WTC11 (cell line): Measurements from ENCODE around the gene XRCC1. TPM values are rescaled to one million over a fixed set of nuclear protein-coding genes. Genes with fewer than 3 reads are reported as not detected.

Experiments
- ATAC-seq: fragments of 200-7000 bp; cut with Tn5 transposase; 2 replicates; pipeline ENCODE4 v1.10.0; 2021; ENCODE audit warnings: mild to moderate bottlenecking, moderate library complexity
- Bru-seq: library from RNA; stranded (reverse); fragments of 400-500 nt; gene quantifications from one replicate; lab custom pipeline; 2021; lab: Mats Ljungman, UMichigan
- CTCF ChIA-PET: fragments of 300-600 bp; sonication (Branson Sonifier 250); formaldehyde crosslinking; loops from one replicate; lab custom pipeline; 2021; ENCODE audit warnings: antibody characterized with exemption; lab: Charles Lee
- POLR2A ChIA-PET: fragments of 350-600 bp; sonication (Branson Sonifier 250); formaldehyde crosslinking; loops from one replicate; lab custom pipeline; 2021; ENCODE audit warnings: antibody characterized with exemption; lab: Charles Lee
- DNase-seq: peaks from one replicate; pipeline ENCODE4 v3.0.0; 2021; ENCODE audit warnings: low spot score
- H3K27ac Mint-ChIP-seq: 2 replicates; pipeline ENCODE4 v1.8.0; 2021; ENCODE audit warnings: mixed read lengths
- H3K27me3 Mint-ChIP-seq: 2 replicates; pipeline ENCODE4 v1.8.0; 2021; ENCODE audit warnings: low read depth, mild to moderate bottlenecking, moderate library complexity, mixed read lengths
- H3K36me3 Mint-ChIP-seq: 2 replicates; pipeline ENCODE4 v1.8.0; 2021; ENCODE audit warnings: mixed read lengths
- H3K4me1 Mint-ChIP-seq: 2 replicates; pipeline ENCODE4 v1.8.0; 2022; ENCODE audit warnings: mixed read lengths
- H3K4me3 Mint-ChIP-seq: 2 replicates; pipeline ENCODE4 v1.8.0; 2021; ENCODE audit warnings: mild to moderate bottlenecking, moderate library complexity, mixed read lengths
- H3K9me3 Mint-ChIP-seq: 2 replicates; pipeline ENCODE4 v1.8.0; 2021; ENCODE audit warnings: mixed read lengths
- CREM ChIP-seq: sonication (generic); formaldehyde crosslinking; IDR thresholded peaks from 2 replicates; pipeline ENCODE4 v1.8.1; 2022; ENCODE audit warnings: mild to moderate bottlenecking, missing genetic modification reagents, moderate library complexity
- EMX1 ChIP-seq: fragments of 250-450 bp; sonication (Bioruptor Pico); IDR thresholded peaks from 2 replicates; pipeline ENCODE4 v1.8.0; 2021; ENCODE audit warnings: mild to moderate bottlenecking
- GABPB1 ChIP-seq: sonication (generic); formaldehyde crosslinking; IDR thresholded peaks from 2 replicates; pipeline ENCODE4 v1.8.1; 2023; ENCODE audit warnings: mild to moderate bottlenecking, missing genetic modification reagents
- GRHL2 ChIP-seq: fragments of 250-450 bp; sonication (Bioruptor Pico); IDR thresholded peaks from 2 replicates; pipeline ENCODE4 v1.8.0; 2022; ENCODE audit warnings: mild to moderate bottlenecking, moderate library complexity; ENCODE audit not compliant: insufficient replicate concordance, severe bottlenecking
- HMGA2 ChIP-seq: fragments of 250-450 bp; sonication (Bioruptor Pico); IDR thresholded peaks from 2 replicates; pipeline ENCODE4 v1.4.0; 2021; ENCODE audit warnings: mild to moderate bottlenecking, moderate library complexity
- SMAD3 ChIP-seq: sonication (generic); formaldehyde crosslinking; IDR thresholded peaks from 2 replicates; pipeline ENCODE4 v1.8.0; 2022; ENCODE audit warnings: missing genetic modification reagents, mild to moderate bottlenecking, borderline replicate concordance
- SP1 ChIP-seq: sonication (generic); formaldehyde crosslinking; conservative IDR thresholded peaks from 2 replicates; pipeline ENCODE4 v1.8.1; 2022; ENCODE audit warnings: missing genetic modification reagents
- long read RNA-seq, 3 experiments: library from RNA in 1 of 3; library from capped mRNA in 1 of 3; library from polyadenylated mRNA in 1 of 3; unstranded in 2 of 3; stranded (forward) in 1 of 3; transcript quantifications; one replicate each; pipeline ENCODE4 v2.0.0, GENCODE V29; 2021
- total RNA-seq: library from RNA; stranded (reverse); gene quantifications from 3 replicates; pipeline ENCODE4 v1.2.3, GENCODE V29; 2021
- TF ChIP-seq, protein P1 (sequence below): sonication (generic); formaldehyde crosslinking; IDR thresholded peaks from 2 replicates; pipeline ENCODE4 v1.8.1; 2022; ENCODE audit warnings: mild to moderate bottlenecking, moderate library complexity, missing genetic modification reagents
- TF ChIP-seq, protein P2 (sequence below): sonication (generic); formaldehyde crosslinking; IDR thresholded peaks from 2 replicates; pipeline ENCODE4 v1.8.0; 2022; ENCODE audit warnings: mild to moderate bottlenecking, missing genetic modification reagents
- TF ChIP-seq, protein P3 (sequence below): sonication (generic); formaldehyde crosslinking; IDR thresholded peaks from 2 replicates; pipeline ENCODE4 v1.8.0; 2023; ENCODE audit warnings: missing genetic modification reagents, mild to moderate bottlenecking, borderline replicate concordance

The XRCC1 gene, protein sequence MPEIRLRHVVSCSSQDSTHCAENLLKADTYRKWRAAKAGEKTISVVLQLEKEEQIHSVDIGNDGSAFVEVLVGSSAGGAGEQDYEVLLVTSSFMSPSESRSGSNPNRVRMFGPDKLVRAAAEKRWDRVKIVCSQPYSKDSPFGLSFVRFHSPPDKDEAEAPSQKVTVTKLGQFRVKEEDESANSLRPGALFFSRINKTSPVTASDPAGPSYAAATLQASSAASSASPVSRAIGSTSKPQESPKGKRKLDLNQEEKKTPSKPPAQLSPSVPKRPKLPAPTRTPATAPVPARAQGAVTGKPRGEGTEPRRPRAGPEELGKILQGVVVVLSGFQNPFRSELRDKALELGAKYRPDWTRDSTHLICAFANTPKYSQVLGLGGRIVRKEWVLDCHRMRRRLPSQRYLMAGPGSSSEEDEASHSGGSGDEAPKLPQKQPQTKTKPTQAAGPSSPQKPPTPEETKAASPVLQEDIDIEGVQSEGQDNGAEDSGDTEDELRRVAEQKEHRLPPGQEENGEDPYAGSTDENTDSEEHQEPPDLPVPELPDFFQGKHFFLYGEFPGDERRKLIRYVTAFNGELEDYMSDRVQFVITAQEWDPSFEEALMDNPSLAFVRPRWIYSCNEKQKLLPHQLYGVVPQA
- total RNA-seq: 46.5 to 50.8 TPM (median 48.3 TPM) in 3 replicates
- percentile 62 among the genes with signal in this experiment for Bru-seq, nascent RNA
- long read RNA-seq, experiment 1, transcript XRCC1-201 (17 exons, 2,802 nt): major isoform, 86 of 108 reads
- long read RNA-seq, experiment 1, partial matches to known transcripts: 8 of 108 reads
- long read RNA-seq, experiment 1, other reads (novel, unspliced or antisense): 13 of 108 reads
- long read RNA-seq, experiment 2, transcript XRCC1-201 (17 exons, 2,802 nt): major isoform, 8 of 32 reads
- long read RNA-seq, experiment 2, partial matches to known transcripts: 14 of 32 reads
- long read RNA-seq, experiment 2, other reads (novel, unspliced or antisense): 8 of 32 reads
- long read RNA-seq, experiment 3, partial matches to known transcripts: 3 of 6 reads
- long read RNA-seq, experiment 3, other reads (novel, unspliced or antisense): 0 of 6 reads

DNA sequence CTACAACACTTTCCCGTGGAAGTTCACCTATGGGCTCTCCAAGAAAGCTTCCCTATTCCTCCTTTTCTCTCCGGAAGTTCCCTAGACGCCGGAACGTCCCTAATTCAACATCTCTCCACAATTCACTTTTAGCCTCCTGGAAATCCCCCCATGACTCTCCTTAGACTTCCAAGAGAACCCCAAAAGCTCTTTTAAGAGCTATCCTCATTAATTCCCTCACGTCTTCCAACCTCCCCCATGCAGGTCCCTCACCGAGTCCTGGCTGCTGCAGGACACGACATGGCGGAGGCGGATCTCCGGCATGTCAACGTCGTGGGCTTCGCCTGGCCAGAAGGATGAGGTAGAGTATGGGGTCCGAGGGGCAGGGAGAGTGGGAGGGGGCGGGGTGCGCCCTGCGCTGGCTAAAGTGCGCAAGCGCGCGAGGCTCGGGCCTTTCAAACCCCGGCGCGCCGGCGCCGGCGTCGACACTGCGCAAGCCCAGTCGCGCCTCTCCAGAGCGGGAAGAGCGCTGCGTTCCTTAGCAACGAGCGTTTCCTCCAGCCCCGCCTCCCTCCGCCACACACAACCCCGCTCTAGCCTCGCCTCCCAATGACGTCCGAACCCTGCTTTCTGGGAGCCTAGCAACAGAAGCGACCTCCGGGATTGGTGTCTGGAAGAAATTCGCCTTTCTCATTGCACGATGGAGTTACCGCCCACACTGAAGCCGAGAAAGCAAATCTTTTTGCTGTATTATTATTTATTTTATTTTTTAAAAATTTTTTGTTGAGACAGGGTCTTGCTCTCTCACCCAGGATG, at the start of gene XRCC1, which contains the start of gene PINLYP:
XRCC1 (minus strand) TSS at position 372 of the 795 bp plus-strand sequence; CDS start at position 303, 69 bp downstream.
PINLYP (plus strand) TSS at position 646 of the 795 bp plus-strand sequence. CDS start 1,391 bp downstream, outside the sequence.
- ATAC-seq (peak; percentile 96), DNase-seq (peak; percentile 97)
- Mint-ChIP-seq H3K27ac (peak within 1 kb of the TSS; percentile 91), H3K27me3 (no peaks in the 10 kb centered on the region; the same call in none of the 2 replicates), H3K4me3 (peak within 1 kb of the TSS; percentile 96), H3K36me3 (no peaks in the 10 kb centered on the region; the same call in 1 of the 2 replicates), H3K9me3 (no peaks in the 10 kb centered on the region), H3K4me1 (peaks cover 33% of the 10 kb centered on the region)
- ChIA-PET POLR2A (interaction anchor here (1.0 kb wide), 1 partner anchor 19 kb away, joined by 4 read pairs; no protein-coding TSS in a partner anchor), CTCF (interaction anchor here (0.6 to 2.8 kb wide), 8 partner anchors 11 to 1182 kb away, joined by 3 to 18 read pairs (median 4); partner anchors contain the start of genes IRGQ and ZNF576)
- TF ChIP-seq, protein P1, sequence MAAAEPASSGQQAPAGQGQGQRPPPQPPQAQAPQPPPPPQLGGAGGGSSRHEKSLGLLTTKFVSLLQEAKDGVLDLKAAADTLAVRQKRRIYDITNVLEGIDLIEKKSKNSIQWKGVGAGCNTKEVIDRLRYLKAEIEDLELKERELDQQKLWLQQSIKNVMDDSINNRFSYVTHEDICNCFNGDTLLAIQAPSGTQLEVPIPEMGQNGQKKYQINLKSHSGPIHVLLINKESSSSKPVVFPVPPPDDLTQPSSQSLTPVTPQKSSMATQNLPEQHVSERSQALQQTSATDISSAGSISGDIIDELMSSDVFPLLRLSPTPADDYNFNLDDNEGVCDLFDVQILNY (CRISPR knock-in tag): peak; percentile 74; the same call in 1 of the 2 replicates
- no peak for TF ChIP-seq SMAD3
- no peak for TF ChIP-seq GRHL2 (CRISPR knock-in tag)
- TF ChIP-seq, protein P2, sequence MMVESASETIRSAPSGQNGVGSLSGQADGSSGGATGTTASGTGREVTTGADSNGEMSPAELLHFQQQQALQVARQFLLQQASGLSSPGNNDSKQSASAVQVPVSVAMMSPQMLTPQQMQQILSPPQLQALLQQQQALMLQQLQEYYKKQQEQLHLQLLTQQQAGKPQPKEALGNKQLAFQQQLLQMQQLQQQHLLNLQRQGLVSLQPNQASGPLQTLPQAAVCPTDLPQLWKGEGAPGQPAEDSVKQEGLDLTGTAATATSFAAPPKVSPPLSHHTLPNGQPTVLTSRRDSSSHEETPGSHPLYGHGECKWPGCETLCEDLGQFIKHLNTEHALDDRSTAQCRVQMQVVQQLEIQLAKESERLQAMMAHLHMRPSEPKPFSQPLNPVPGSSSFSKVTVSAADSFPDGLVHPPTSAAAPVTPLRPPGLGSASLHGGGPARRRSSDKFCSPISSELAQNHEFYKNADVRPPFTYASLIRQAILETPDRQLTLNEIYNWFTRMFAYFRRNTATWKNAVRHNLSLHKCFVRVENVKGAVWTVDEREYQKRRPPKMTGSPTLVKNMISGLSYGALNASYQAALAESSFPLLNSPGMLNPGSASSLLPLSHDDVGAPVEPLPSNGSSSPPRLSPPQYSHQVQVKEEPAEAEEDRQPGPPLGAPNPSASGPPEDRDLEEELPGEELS (CRISPR knock-in tag): 0 out of 2 replicates have a peak, but pooled peaks have one; percentile 25
- TF ChIP-seq, protein P3, sequence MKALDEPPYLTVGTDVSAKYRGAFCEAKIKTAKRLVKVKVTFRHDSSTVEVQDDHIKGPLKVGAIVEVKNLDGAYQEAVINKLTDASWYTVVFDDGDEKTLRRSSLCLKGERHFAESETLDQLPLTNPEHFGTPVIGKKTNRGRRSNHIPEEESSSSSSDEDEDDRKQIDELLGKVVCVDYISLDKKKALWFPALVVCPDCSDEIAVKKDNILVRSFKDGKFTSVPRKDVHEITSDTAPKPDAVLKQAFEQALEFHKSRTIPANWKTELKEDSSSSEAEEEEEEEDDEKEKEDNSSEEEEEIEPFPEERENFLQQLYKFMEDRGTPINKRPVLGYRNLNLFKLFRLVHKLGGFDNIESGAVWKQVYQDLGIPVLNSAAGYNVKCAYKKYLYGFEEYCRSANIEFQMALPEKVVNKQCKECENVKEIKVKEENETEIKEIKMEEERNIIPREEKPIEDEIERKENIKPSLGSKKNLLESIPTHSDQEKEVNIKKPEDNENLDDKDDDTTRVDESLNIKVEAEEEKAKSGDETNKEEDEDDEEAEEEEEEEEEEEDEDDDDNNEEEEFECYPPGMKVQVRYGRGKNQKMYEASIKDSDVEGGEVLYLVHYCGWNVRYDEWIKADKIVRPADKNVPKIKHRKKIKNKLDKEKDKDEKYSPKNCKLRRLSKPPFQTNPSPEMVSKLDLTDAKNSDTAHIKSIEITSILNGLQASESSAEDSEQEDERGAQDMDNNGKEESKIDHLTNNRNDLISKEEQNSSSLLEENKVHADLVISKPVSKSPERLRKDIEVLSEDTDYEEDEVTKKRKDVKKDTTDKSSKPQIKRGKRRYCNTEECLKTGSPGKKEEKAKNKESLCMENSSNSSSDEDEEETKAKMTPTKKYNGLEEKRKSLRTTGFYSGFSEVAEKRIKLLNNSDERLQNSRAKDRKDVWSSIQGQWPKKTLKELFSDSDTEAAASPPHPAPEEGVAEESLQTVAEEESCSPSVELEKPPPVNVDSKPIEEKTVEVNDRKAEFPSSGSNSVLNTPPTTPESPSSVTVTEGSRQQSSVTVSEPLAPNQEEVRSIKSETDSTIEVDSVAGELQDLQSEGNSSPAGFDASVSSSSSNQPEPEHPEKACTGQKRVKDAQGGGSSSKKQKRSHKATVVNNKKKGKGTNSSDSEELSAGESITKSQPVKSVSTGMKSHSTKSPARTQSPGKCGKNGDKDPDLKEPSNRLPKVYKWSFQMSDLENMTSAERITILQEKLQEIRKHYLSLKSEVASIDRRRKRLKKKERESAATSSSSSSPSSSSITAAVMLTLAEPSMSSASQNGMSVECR (CRISPR knock-in tag): no peak
- peak; percentile 77; the same call in 1 of the 2 replicates for TF ChIP-seq CREM
- no peak for TF ChIP-seq GABPB1 (CRISPR knock-in tag)

DNA sequence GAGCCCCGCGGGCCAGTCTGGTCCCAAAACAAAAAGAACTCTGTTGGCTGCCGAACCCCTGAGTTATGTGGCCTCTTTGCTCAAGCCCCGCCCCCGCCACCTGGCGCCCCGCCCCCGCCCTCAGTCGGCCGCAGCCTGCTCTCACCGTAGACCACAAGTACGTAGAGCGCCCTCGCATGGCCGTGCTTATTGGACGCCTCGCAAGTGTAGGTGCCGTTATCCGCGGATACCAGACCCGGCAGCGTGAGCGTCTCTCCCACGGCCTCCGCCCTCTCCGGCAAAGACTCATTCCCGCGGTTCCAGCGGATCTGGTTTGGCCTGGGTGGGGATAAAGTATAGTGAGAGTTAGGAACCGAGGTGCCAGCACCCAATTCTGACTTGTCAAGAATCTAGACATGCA, 49.6 kb upstream of the XRCC1 start:
- CTCF ChIA-PET: interaction anchor here (1.6 to 3.6 kb wide), 4 partner anchors 28 to 90 kb away, joined by 5 to 18 read pairs (median 6); no protein-coding TSS in a partner anchor
- peak; percentile 98 for DNase-seq
- POLR2A ChIA-PET: no interaction called here

More for the DNA sequence above, 49.6 kb upstream of the XRCC1 start:
- Mint-ChIP-seq H3K4me3 (peak overlapping the region; percentile 47), H3K4me1 (peaks cover 26% of the 10 kb centered on the region), H3K9me3 (no peaks in the 10 kb centered on the region), H3K27me3 (peaks cover 34% of the 10 kb centered on the region), H3K36me3 (no peaks in the 10 kb centered on the region), H3K27ac (peak overlapping the region; percentile 97)
- peak; percentile 82 for ATAC-seq
- no peak for TF ChIP-seq HMGA2
- TF ChIP-seq EMX1 (CRISPR knock-in tag): 0 out of 2 replicates have a peak, but pooled peaks have one; percentile 69
- TF ChIP-seq SP1 (CRISPR knock-in tag): peak; percentile 50; the same call in 1 of the 2 replicates
